SIG-M5 treated with dmso at 0.1 percent for 504 hours (cell line): Measurements from ENCODE around the gene UMODL1.
A peak's percentile ranks its signal among the peaks of the same experiment; 100 is the strongest.
"Not testable (repeated sequence)": the region's sequence is repeated elsewhere in the genome, so short reads cannot be mapped to it uniquely, and the experiment has no call there.

Source experiments
- DNase-seq: peaks from one replicate; lab custom pipeline; 2025; ENCODE audit not compliant: unreplicated experiment; lab: John Stamatoyannopoulos, UW

Gene UMODL1

GRCh38 chr21:42110691-42111469, 39.8 kb downstream of the UMODL1 start:
- no peak for DNase-seq

- DNase-seq = no peak
Observed at GRCh38 chr21:42111470-42111743, 40.3 kb downstream of the UMODL1 start.

GRCh38 chr21:42111811-42112210, 40.7 kb downstream of the UMODL1 start:
- no peak for DNase-seq

- DNase-seq = no peak
Observed at GRCh38 chr21:42112238-42112637, 41.1 kb downstream of the UMODL1 start.

- DNase-seq = no peak
Observed at GRCh38 chr21:42112857-42113256, 41.7 kb downstream of the UMODL1 start.

GRCh38 chr21:42113926-42114409, 42.9 kb downstream of the UMODL1 start:
- peak; percentile 59 for DNase-seq

GRCh38 chr21:42114646-42115045, 43.5 kb downstream of the UMODL1 start:
- no peak for DNase-seq

GRCh38 chr21:42115136-42115683, 44.1 kb downstream of the UMODL1 start:
- no peak for DNase-seq

- DNase-seq = not testable (repeated sequence)
Observed at GRCh38 chr21:42116551-42116950, 45.4 kb downstream of the UMODL1 start.

GRCh38 chr21:42117229-42117966, 46.3 kb downstream of the UMODL1 start:
- peak; percentile 65 for DNase-seq

GRCh38 chr21:42117967-42118780, 47.1 kb downstream of the UMODL1 start:
- DNase-seq = no peak

GRCh38 chr21:42118901-42119300, 47.8 kb downstream of the UMODL1 start:
- DNase-seq = no peak

GRCh38 chr21:42120101-42120902, 49.2 kb downstream of the UMODL1 start:
- peak; percentile 77 for DNase-seq

- DNase-seq = no peak
Observed at GRCh38 chr21:42120903-42121535, 49.9 kb downstream of the UMODL1 start.

- DNase-seq = no peak
Observed at GRCh38 chr21:42121794-42122193, 50.7 kb downstream of the UMODL1 start.

- no peak for DNase-seq
Observed at GRCh38 chr21:42122398-42122797, 51.3 kb downstream of the UMODL1 start.

- DNase-seq = no peak
Observed at GRCh38 chr21:42122808-42123207, 51.7 kb downstream of the UMODL1 start.

GRCh38 chr21:42123219-42123908, 52.2 kb downstream of the UMODL1 start:
- no peak for DNase-seq

GRCh38 chr21:42124081-42124480, 53.0 kb downstream of the UMODL1 start:
- DNase-seq = no peak
